ENCODE measurements around the gene DISP2. TPM values are rescaled to one million over a fixed set of nuclear protein-coding genes. Genes with fewer than 3 reads are reported as not detected.
A peak's percentile ranks its signal among the peaks of the same experiment; 100 is the strongest.

The DISP2 gene
- total and polyA plus RNA-seq, 8 donors, result 0.14 to 4.1 (median 1.4) TPM

DNA sequence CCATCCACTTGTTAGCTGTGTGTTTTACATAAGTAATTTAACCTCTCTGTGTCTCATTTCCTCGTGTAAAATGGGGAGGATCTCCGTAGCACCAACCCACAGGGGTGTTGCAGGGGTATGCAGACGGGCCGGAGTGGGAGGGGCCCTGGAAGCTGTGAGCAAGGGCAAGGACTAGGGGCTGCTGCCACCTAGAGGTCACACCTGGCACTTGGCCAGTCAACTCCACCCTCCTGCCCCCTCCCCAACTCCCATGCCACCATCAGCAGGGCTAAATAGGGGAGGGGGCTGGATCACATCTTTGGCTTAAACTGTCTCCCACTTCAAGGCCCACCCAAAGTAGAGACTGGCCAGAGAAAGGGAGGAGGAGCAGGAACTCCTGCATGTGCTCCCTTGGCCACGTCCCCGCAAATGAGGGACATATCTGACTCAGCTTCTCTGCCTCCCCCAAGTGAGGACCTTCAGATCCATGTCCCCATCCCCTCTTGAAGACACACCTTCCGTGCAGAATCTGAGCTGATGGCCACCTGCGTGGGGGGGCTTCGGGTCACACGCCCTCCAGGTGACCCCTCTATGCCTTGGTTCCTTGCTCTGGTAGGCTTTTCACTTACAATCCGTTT lies 19.9 kb upstream of the DISP2 start:
- WGBS, 2 donors, result 24 to 32% methylated on average over 11 of the region's 11 CpGs
- H3K9me3 ChIP-seq, result no peaks in the 10 kb centered on the region
- FAIRE-seq (no peak), DNase-seq (peak; percentile 63 to 89 (median 76)), ATAC-seq (peak; percentile 39 to 54 (median 48))
- no peaks in the 10 kb centered on the region for H3K36me3 ChIP-seq
- H3K4me1 ChIP-seq, result peaks cover 0 to 26% (median 4%) of the 10 kb centered on the region in 3 donors
- intact Hi-C loops (cut with DNase I), result loop anchor here in 1 of 3 donors (5.0 kb wide), 1 partner anchor 56 kb away; the partner anchor contains the start of gene ANKRD63
- peak overlapping the region in 2 of 4 donors; percentile 13 to 35 for H3K4me3 ChIP-seq
- TF ChIP-seq, protein P1, sequence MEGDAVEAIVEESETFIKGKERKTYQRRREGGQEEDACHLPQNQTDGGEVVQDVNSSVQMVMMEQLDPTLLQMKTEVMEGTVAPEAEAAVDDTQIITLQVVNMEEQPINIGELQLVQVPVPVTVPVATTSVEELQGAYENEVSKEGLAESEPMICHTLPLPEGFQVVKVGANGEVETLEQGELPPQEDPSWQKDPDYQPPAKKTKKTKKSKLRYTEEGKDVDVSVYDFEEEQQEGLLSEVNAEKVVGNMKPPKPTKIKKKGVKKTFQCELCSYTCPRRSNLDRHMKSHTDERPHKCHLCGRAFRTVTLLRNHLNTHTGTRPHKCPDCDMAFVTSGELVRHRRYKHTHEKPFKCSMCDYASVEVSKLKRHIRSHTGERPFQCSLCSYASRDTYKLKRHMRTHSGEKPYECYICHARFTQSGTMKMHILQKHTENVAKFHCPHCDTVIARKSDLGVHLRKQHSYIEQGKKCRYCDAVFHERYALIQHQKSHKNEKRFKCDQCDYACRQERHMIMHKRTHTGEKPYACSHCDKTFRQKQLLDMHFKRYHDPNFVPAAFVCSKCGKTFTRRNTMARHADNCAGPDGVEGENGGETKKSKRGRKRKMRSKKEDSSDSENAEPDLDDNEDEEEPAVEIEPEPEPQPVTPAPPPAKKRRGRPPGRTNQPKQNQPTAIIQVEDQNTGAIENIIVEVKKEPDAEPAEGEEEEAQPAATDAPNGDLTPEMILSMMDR (IDR thresholded peaks at IDR 0.05), result peak; percentile 44 to 63 (median 52)
- no peaks in the 10 kb centered on the region for H3K27me3 ChIP-seq
- peak overlapping the region; percentile 72 to 87 (median 82) for H3K27ac ChIP-seq

DNA sequence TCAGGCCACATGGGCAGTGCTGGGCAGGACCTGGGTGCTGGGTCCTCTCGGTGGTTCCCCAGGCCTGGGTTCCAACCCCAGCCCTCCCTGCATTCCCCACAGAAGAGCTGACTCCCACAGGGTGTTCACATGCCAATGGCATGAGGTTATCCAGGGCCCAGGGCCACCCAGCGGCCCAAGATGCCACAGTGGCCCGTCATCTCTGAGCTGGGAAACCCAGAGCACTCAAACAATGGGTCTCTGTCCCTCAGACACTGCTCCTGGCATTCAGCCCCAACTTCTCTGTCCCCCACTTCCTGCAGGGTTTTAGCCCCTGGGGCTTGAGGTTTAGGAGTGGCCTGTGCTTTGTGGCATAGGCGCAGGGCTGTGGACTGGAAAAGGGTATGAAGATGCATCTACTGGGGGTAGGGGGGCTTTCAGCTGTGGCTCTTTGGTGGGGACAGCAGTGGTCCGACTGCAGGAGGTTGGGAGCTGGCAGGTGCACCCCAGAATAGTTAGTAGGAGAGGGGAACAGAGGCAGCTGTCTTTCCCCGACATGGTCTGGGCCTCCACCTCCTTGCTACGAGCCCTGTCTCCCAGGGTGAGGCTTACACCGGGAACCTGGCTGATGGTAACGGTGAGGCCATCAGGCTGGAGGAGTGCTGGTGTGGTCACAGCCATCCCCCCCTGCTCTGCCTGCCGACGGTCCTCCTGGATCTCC lies 18.9 kb upstream of the DISP2 start:
- 57 to 63% methylated on average over 11 of the region's 11 CpGs for WGBS, 2 donors
- intact Hi-C loops (cut with DNase I), result loop anchor here in 1 of 3 donors (5.0 kb wide), 1 partner anchor 57 kb away; the partner anchor contains the start of gene ANKRD63
- DNase-seq, result peak in 5 of 6 donors; percentile 55 to 87 (median 77)

DNA sequence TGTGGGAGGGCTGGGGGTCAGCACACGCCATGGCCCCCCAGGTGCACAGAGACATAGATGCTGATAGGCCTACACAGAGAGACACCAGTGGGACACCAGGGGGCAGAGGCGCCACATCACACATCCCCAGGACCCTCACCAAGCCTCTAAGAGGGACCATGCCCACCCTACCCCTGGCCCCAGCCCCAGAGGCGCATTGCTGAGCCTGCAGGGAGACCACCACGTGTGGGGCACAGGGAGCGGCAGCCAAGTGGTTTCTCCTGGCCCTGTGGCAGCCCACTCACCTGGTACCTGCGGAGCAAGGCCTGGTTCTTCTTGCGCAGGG lies 18.4 kb upstream of the DISP2 start:
- intact Hi-C loops (cut with DNase I), result loop anchor here in 1 of 3 donors (5.0 kb wide), 1 partner anchor 57 kb away; the partner anchor contains the start of gene ANKRD63
- peak overlapping the region in 2 of 4 donors; percentile 27 to 35 for H3K4me3 ChIP-seq
- no peak for DNase-seq
- no peaks in the 10 kb centered on the region for H3K27me3 ChIP-seq
- TF ChIP-seq, protein P1 (IDR thresholded peaks at IDR 0.05), result no peak
- no peak for FAIRE-seq
- WGBS, 2 donors, result 72 to 74% methylated on average over 6 to 7 of the region's 7 CpGs
- H3K27ac ChIP-seq, result peak overlapping the region; percentile 72 to 87 (median 82)
- peaks cover 0 to 21% (median 4%) of the 10 kb centered on the region in 3 donors for H3K4me1 ChIP-seq
- no peaks in the 10 kb centered on the region for H3K36me3 ChIP-seq
- ATAC-seq, result no peak
- H3K9me3 ChIP-seq, result no peaks in the 10 kb centered on the region

More for the DNA sequence above, 18.9 kb upstream of the DISP2 start:
- TF ChIP-seq, protein P1 (IDR thresholded peaks at IDR 0.05), result no peak
- ATAC-seq, result peak; percentile 25 to 66 (median 62)
- Histone ChIP-seq H3K9me3 (no peaks in the 10 kb centered on the region), H3K27me3 (no peaks in the 10 kb centered on the region), H3K27ac (peak overlapping the region; percentile 72 to 87 (median 82)), H3K36me3 (no peaks in the 10 kb centered on the region), H3K4me3 (peak overlapping the region in 2 of 4 donors; percentile 27 to 35), H3K4me1 (peaks cover 0 to 24% (median 4%) of the 10 kb centered on the region in 3 donors)
- no peak for FAIRE-seq

DNA sequence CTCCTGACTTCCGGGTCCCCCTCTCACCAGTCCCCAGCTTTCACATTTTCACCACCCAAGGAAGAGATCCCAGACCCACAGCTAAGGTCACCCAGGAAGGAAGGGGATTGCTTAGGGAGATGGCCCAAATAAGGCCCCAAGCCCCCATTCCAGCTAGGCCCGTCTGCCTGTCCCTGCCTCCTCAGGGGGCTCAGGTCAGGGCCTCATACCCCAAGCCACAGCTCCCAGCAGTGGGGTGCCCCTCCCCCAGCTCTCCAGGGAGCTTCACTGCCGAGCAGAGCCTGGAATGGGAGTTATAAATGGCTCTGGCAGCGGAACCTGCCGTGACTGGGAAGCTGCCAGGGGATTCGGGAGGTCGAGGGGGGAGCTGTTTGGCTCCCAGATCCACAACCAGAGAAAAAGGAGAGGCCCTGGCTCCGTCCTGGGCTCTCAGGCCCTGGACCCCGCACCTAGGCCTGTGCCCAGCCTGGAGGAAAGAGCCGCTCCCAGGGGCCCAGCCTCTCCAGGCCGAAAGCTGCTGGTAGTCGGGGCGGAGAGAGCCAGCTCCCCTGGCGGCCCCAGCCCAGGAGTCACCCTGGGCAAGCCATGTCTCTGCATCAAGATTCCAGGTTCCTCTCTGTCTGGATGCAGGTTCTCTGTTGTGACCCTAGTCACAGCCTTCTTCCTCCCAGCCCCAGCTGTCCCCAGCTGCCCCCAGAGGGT lies 17.8 kb upstream of the DISP2 start:
- peak overlapping the region in 2 of 4 donors; percentile 27 to 35 for H3K4me3 ChIP-seq
- no peak for FAIRE-seq
- H3K36me3 ChIP-seq, result no peaks in the 10 kb centered on the region
- peak overlapping the region; percentile 72 to 87 (median 82) for H3K27ac ChIP-seq
- H3K9me3 ChIP-seq, result no peaks in the 10 kb centered on the region
- intact Hi-C loops (cut with DNase I), result loop anchor here in 1 of 3 donors (10.0 kb wide), 2 partner anchors 55 to 85 kb away; partner anchors contain the start of gene ANKRD63
- WGBS, 2 donors, result 54 to 62% methylated on average over 14 of the region's 14 CpGs
- ATAC-seq, result peak; percentile 33 to 54 (median 45)
- H3K27me3 ChIP-seq, result no peaks in the 10 kb centered on the region
- TF ChIP-seq, protein P1 (IDR thresholded peaks at IDR 0.05), result no peak
- DNase-seq, result peak in 5 of 6 donors; percentile 41 to 85 (median 72)
- peaks cover 0 to 14% (median 4%) of the 10 kb centered on the region in 3 donors for H3K4me1 ChIP-seq

All from pancreas (tissue), 10 donors.